OCI-M1 (cell line): Measurements from ENCODE around the gene KCNE4.

ENCODE experiments used
- DNase-seq: peaks from one replicate; lab custom pipeline; 2025; lab: John Stamatoyannopoulos, UW

Gene KCNE4

DNA sequence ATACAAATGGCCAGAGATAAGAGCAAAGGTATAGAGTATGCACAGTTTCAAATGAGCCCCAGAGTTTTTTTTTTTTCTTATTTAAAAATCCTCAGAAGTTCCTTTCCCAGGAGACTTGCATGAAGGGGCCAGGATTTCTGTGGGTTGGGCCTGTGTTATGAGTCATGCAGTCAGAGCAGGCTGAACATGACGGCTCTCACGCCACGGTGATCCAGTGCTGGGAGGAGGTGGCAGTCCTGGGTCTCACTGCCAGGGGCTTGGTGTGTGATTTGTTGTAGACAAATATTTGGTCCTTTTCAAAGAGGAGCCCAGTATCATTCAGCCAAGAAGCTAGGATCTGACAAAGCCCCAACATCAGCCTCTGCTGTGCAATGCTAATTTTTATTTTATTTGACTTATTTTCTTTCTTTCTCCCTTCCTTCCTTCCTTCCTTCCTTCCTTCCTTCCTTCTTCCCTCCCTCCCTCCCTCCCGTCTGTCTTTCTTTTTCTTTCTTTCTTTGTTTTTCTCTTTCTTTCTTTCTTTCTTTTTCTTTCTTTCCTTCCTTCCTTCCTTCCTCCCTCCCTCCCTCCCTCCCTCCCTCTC lies 10.4 kb upstream of the KCNE4 start:
- peak; percentile 81 for DNase-seq

- DNase-seq = no peak
These were observed 9.7 kb upstream of the KCNE4 start for GRCh38 chr2:223042284-223042683.

GRCh38 chr2:223042704-223043118 lies 9.3 kb upstream of the KCNE4 start:
- peak; percentile 48 for DNase-seq

DNA sequence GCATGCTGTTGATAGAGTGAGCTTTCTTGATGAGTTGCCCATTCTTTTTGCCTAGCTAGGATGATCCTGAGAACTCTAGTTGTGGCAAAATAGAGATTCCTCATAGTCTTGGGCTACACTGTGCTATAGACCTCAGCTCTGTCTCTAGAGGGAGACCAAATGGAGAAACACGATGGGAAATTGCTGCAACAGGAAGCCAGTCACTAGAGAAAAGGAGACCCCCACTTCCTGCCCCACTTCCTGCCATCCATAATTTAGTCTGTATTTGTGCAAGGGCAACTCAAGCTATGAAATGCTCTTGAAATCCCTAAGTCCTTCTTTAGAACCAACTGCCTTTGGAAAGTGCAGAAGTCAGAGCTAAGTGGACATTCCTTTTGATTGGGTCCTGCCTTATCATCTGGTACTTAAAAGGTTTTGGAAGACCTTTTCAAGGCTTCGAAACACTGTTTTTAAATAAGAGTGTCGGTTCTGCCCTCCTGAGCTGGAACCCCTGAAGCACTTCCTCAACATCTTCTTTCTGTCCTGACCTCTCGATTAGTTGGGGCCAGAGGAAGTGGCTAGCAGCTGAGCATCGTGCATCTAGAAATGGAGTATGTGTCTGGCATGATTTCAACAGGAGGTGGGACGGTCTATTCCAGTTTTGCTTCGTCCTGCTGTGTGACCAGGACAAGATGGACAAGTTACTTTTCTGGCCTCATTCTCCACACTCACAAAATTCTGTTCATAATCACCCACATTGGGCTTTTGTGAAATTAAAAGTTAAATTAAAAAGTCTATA lies 8.6 kb upstream of the KCNE4 start:
- peak; percentile 57 for DNase-seq

- peak; percentile 93 for DNase-seq
These were observed 7.7 kb upstream of the KCNE4 start for GRCh38 chr2:223044092-223044836.

DNA sequence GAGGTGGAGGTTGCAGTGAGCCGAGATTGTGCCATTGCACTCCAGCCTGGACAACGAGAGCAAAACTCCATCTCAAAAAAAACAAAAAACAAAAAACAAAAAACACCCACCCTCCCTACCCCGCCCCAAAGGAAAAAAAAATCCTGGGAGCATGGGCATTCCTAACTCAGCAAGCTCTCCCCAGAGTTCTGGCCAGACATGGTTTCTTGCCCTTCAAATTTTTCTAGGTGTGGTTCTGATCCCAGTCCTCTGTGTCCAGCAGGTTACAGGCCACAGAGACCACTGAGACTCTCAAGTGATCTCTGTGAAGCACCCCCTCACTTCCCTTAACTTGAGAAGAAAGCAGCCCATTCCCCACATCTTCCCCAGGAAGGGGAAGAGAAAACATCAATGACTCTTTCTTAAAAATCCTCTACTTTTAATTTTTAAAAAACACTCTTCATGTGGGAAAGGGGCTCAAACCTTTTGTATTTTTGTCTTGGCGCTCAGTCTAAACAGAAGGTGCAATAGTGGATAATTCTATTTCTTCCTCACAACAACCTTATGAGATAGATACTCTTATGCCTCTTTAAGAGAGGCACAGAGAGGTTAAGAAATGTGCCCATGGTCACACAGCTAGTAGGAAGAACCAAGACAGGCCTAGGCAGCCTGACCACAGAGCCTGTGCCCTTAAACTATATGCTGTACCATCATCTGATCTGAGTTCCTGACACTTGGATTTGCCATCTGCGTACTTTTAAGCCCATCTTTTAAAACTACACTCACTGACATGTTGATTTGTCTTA lies 6.9 kb upstream of the KCNE4 start:
- DNase-seq = no peak

DNA sequence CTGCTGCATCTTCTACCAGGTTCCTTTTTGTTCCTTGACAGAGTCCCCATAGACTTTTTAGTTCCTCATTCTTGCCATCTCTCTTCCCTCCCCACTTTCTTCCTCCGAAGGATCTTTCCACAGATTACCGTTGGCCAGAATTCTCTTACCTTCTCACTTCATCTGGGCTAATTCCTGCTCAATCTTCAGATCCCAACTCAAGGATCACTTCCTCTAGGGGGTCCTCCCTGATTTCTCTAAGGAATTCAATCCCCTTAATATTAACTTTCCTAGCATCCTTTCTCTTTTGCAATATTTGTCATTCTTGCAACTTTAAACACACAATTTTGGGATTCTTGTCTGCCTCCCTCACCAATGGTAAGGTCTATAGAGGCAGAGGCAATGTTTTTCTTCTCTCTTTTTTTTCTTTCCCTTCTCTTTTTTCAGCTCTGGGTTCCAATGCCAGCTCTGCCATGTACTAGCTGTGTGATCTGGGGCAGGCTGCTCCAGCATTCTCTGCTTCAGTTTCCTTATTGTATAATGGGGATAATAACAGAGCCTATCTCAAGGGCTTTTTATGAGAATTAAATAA lies 5.4 kb upstream of the KCNE4 start:
- peak; percentile 21 for DNase-seq

GRCh38 chr2:223047260-223047761 lies 4.7 kb upstream of the KCNE4 start:
- DNase-seq = no peak

DNA sequence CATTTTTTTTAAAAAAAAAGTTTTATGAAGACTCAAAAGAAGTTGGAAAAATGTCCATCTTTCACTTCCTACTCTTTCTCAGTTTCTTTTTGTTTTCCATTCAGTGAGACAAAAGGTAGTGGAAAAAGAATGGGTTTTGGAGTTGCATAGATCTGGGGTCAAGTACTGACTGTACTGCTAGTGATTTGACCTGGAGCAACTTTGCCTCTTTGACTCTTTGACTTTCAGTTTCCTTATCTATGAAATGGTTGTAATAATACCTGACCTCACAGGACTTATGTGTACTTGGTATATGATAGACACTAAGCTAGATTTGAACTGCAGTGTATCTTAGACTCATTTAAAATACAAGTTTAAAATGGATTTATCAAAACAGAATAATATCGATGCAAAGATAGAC lies 3.5 kb upstream of the KCNE4 start:
- peak; percentile 58 for DNase-seq

DNA sequence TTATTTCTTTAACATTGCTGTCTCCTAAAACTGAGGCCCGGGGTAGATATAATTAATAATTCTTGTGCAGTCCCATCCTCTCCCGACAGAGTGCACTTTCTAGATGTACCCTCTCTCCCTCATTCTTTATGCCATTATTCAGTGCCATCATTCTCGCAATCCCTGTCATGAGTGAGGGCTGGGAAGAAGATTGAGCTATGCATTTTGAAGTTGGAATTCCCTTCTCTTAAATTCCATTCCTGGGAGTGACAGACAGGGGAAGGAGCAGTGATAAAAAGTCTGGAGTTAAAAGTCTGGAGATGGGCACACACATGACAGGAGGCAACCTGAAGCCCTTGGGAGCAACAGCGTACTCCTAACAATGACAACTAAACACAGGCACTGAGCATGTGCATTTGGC lies 2.6 kb upstream of the KCNE4 start:
- DNase-seq = no peak

DNA sequence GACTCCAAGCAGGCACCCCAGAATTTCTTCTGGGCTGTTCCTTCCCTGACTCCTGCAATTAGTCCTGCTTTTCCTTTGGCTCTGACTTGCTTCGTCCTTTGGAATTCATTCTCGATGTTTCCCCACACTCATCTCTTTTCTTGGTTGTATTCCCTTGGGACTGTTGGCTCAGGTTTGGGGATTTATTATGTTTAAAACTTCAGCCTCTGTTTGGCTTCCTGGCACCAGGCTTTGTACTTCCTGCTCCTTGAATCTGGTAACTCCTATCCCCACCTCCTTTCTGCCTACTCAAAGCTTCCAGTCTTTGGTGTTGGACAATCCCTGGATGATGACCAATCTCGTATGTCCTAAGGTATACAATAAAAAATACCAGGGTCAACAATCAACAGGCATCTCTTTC lies 1.8 kb upstream of the KCNE4 start:
- no peak for DNase-seq

DNA sequence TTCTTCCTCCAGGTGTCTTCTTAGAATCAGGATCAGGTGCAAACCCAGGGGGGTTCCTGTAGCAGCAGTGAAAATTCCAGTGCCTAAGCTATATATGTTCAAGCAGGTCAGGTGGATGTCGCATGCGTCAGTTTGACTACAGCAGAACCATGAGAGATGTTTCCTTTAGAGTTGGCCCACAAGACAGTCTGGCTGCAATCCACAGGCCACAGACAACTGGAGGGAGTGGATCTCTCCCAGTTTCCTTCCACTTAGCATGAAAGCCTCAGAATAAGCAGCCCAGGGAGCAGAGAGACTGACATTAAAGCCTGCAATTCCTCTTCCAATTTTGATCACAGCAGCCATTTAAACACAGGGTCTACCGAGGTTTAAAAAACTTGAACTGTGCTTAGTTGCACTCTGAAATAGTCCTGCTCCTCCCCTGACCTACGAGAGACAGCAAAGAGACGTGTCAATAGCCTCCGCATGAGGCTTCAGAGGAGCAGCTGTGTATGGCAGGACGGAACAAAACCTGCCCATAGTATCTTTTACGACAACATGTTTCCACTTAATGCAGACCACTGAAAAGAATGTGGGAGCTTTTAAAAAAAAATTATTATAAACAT lies 988 bp upstream of the KCNE4 start:
- no peak for DNase-seq

GRCh38 chr2:223052548-223053483 lies 826 bp downstream of the KCNE4 start:
- no peak for DNase-seq

GRCh38 chr2:223053484-223054192 lies 1.6 kb downstream of the KCNE4 start:
- DNase-seq = no peak

DNA sequence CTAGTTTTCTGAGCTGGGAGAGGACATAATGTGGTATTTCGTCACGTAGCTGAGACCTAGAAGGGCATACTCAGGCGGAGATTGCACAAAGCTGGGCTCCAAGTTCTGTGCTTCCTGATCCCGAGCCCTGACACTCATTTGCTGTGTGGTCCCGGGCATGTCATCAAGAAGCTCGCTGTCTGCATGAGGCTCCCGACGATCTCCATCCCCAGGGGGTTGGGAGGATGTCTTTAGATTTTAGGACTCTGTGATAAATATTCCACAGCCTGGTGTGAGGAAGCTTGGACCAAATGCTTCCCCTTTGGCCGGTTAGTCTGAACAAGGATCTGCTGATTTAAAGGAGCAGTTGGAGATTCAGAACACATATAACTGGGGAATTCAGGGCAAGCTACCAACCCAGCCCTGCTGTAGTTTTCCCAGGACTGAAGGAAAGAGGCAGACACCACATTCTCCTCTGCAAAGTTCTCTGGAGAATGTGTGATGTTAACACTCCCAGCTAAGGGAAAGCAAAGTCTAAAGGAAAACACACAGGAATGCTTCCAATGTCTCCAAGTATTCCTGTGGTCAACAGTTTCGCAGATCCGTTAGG lies 2.3 kb downstream of the KCNE4 start:
- DNase-seq = no peak

GRCh38 chr2:223055140-223055539 lies 3.1 kb downstream of the KCNE4 start:
- DNase-seq = peak; percentile 77

DNA sequence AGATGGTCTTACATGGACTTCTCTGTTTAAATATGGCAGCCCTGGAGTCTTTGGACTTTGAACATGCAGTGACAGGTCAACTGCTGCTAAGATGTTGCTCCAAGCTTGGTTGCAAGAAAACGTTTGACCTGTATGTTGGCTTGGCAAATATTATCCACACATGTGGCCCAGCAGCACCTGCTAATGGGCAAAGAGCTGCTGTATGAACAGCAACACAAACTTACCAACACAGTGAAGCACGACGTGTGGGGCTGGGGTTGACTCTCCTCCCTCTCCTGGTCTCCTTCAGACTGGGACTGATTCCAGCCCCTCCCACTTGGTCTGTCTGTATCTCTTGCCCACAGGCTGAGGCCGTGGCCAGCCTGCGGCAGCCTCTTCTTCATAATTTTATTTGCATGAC lies 3.8 kb downstream of the KCNE4 start:
- DNase-seq = peak; percentile 63

GRCh38 chr2:223056701-223057418 lies 4.9 kb downstream of the KCNE4 start:
- no peak for DNase-seq
